Activated T-helper 1 cell treated with anti-CD3 and anti-CD28 coated beads, Interleukin-12 subunit alpha, Interleukin-12 subunit beta, Interleukin-2, Interleukin-4 antibody, amounts not matched to agents 30 ng/mL and 10 ng/mL and 1 ng/mL, durations not matched to agents 14 hours and 24 hours and 36 hours (primary cell): ENCODE measurements around the gene UCHL1. TPM values are rescaled to one million over a fixed set of nuclear protein-coding genes. Genes with fewer than 3 reads are reported as not detected.

Source experiments
- DNase-seq: peaks from one replicate; pipeline ENCODE4 v3.0.0; 2021; ENCODE audit warnings: low spot score
- H3K27ac Mint-ChIP-seq: one replicate; pipeline ENCODE4 v1.8.0; 2021; ENCODE audit warnings: mild to moderate bottlenecking, mixed read lengths
- H3K27me3 Mint-ChIP-seq: one replicate; pipeline ENCODE4 v1.8.0; 2022; ENCODE audit warnings: mild to moderate bottlenecking, moderate library complexity, mixed read lengths; ENCODE audit not compliant: insufficient read depth
- H3K36me3 Mint-ChIP-seq: one replicate; pipeline ENCODE4 v1.8.0; 2021; ENCODE audit warnings: low read depth, mixed read lengths
- H3K4me1 Mint-ChIP-seq: one replicate; pipeline ENCODE4 v1.8.0; 2021; ENCODE audit warnings: low read depth, mixed read lengths
- H3K4me3 Mint-ChIP-seq: one replicate; pipeline ENCODE4 v1.8.0; 2021; ENCODE audit warnings: mild to moderate bottlenecking, moderate library complexity, mixed read lengths
- H3K9me3 Mint-ChIP-seq: one replicate; pipeline ENCODE4 v1.8.0; 2021; ENCODE audit warnings: mixed read lengths
- intact Hi-C: fragments of 100-400 bp; cut with micrococcal nuclease; formaldehyde crosslinking; loops from one replicate; pipeline ENCODE4 v1.15.1; 2024
- total RNA-seq: library from RNA; stranded (reverse); gene quantifications from 2 replicates; pipeline ENCODE4 v1.2.3, GENCODE V29; 2022

The UCHL1 gene
- total RNA-seq, 1 donor from 2014 or later = 0.23 TPM

GRCh38 chr4:41285202-41285863 lies 28.6 kb downstream of the UCHL1 start:
- H3K36me3 Mint-ChIP-seq = no peaks in the 10 kb centered on the region
- no peaks in the 10 kb centered on the region for H3K4me1 Mint-ChIP-seq

GRCh38 chr4:41285864-41286235 lies 29.1 kb downstream of the UCHL1 start:
- no peaks in the 10 kb centered on the region for H3K4me1 Mint-ChIP-seq

More at GRCh38 chr4:41285202-41285863, 28.6 kb downstream of the UCHL1 start:
- intact Hi-C loops = no loop called here
- no peak overlapping the region for H3K4me3 Mint-ChIP-seq
- no peak for DNase-seq
- H3K9me3 Mint-ChIP-seq = no peaks in the 10 kb centered on the region
- peaks cover 2% of the 10 kb centered on the region for H3K27me3 Mint-ChIP-seq
- H3K27ac Mint-ChIP-seq = no peak overlapping the region

GRCh38 chr4:41287005-41287404 lies 30.3 kb downstream of the UCHL1 start:
- H3K27me3 Mint-ChIP-seq = peaks cover 2% of the 10 kb centered on the region

More at GRCh38 chr4:41285864-41286235, 29.1 kb downstream of the UCHL1 start:
- no peak for DNase-seq
- Mint-ChIP-seq H3K4me3 (no peak overlapping the region), H3K27me3 (peaks cover 2% of the 10 kb centered on the region), H3K27ac (no peak overlapping the region), H3K36me3 (no peaks in the 10 kb centered on the region), H3K9me3 (no peaks in the 10 kb centered on the region)
- intact Hi-C loops = no loop called here

GRCh38 chr4:41287852-41288251 lies 31.1 kb downstream of the UCHL1 start:
- Mint-ChIP-seq H3K9me3 (peaks cover 4% of the 10 kb centered on the region), H3K27me3 (peaks cover 2% of the 10 kb centered on the region), H3K4me1 (no peaks in the 10 kb centered on the region), H3K36me3 (no peaks in the 10 kb centered on the region), H3K4me3 (no peak overlapping the region), H3K27ac (no peak overlapping the region)
- no peak for DNase-seq
- intact Hi-C loops = no loop called here

More at GRCh38 chr4:41287005-41287404, 30.3 kb downstream of the UCHL1 start:
- no peak overlapping the region for H3K27ac Mint-ChIP-seq
- H3K36me3 Mint-ChIP-seq = no peaks in the 10 kb centered on the region
- no peaks in the 10 kb centered on the region for H3K9me3 Mint-ChIP-seq
- no peak overlapping the region for H3K4me3 Mint-ChIP-seq
- no peak for DNase-seq
- intact Hi-C loops = no loop called here
- H3K4me1 Mint-ChIP-seq = no peaks in the 10 kb centered on the region

GRCh38 chr4:41288254-41288653 lies 31.5 kb downstream of the UCHL1 start:
- H3K4me3 Mint-ChIP-seq = no peak overlapping the region
- intact Hi-C loops = no loop called here
- no peaks in the 10 kb centered on the region for H3K4me1 Mint-ChIP-seq
- no peak overlapping the region for H3K27ac Mint-ChIP-seq
- H3K27me3 Mint-ChIP-seq = peaks cover 2% of the 10 kb centered on the region
- DNase-seq = no peak
- H3K36me3 Mint-ChIP-seq = no peaks in the 10 kb centered on the region
- H3K9me3 Mint-ChIP-seq = peaks cover 5% of the 10 kb centered on the region

GRCh38 chr4:41290479-41290878 lies 33.8 kb downstream of the UCHL1 start:
- Mint-ChIP-seq H3K9me3 (peaks cover 11% of the 10 kb centered on the region), H3K4me1 (no peaks in the 10 kb centered on the region), H3K27ac (no peak overlapping the region), H3K36me3 (no peaks in the 10 kb centered on the region), H3K4me3 (no peak overlapping the region), H3K27me3 (peaks cover 2% of the 10 kb centered on the region)
- intact Hi-C loops = no loop called here
- DNase-seq = no peak

- Mint-ChIP-seq H3K4me1 (no peaks in the 10 kb centered on the region), H3K4me3 (no peak overlapping the region), H3K27ac (no peak overlapping the region), H3K9me3 (peaks cover 13% of the 10 kb centered on the region), H3K36me3 (no peaks in the 10 kb centered on the region), H3K27me3 (no peaks in the 10 kb centered on the region)
- no peak for DNase-seq
- intact Hi-C loops = no loop called here
These were observed 37.8 kb downstream of the UCHL1 start for GRCh38 chr4:41294445-41295062.

- Mint-ChIP-seq H3K36me3 (no peaks in the 10 kb centered on the region), H3K4me3 (no peak overlapping the region), H3K9me3 (peaks cover 13% of the 10 kb centered on the region), H3K27me3 (peaks cover 3% of the 10 kb centered on the region), H3K27ac (no peak overlapping the region), H3K4me1 (no peaks in the 10 kb centered on the region)
- intact Hi-C loops = no loop called here
- DNase-seq = no peak
These were observed 40.3 kb downstream of the UCHL1 start for GRCh38 chr4:41296995-41297394.

- no peaks in the 10 kb centered on the region for H3K4me1 Mint-ChIP-seq
- no peaks in the 10 kb centered on the region for H3K36me3 Mint-ChIP-seq
- no peak for DNase-seq
- H3K4me3 Mint-ChIP-seq = no peak overlapping the region
- H3K9me3 Mint-ChIP-seq = peaks cover 9% of the 10 kb centered on the region
- intact Hi-C loops = no loop called here
- H3K27me3 Mint-ChIP-seq = peaks cover 3% of the 10 kb centered on the region
- no peak overlapping the region for H3K27ac Mint-ChIP-seq
These were observed 41.1 kb downstream of the UCHL1 start for GRCh38 chr4:41297832-41298231.

GRCh38 chr4:41299486-41299885 lies 42.8 kb downstream of the UCHL1 start:
- Mint-ChIP-seq H3K36me3 (no peaks in the 10 kb centered on the region), H3K4me1 (no peaks in the 10 kb centered on the region), H3K9me3 (peaks cover 8% of the 10 kb centered on the region), H3K4me3 (no peak overlapping the region), H3K27me3 (peaks cover 3% of the 10 kb centered on the region), H3K27ac (no peak overlapping the region)
- DNase-seq = no peak
- intact Hi-C loops = no loop called here

- Mint-ChIP-seq H3K27me3 (peaks cover 3% of the 10 kb centered on the region), H3K27ac (no peak overlapping the region), H3K9me3 (no peaks in the 10 kb centered on the region), H3K4me3 (no peak overlapping the region), H3K36me3 (no peaks in the 10 kb centered on the region), H3K4me1 (no peaks in the 10 kb centered on the region)
- intact Hi-C loops = no loop called here
- DNase-seq = no peak
These were observed 44.4 kb downstream of the UCHL1 start for GRCh38 chr4:41301137-41301536.

GRCh38 chr4:41303372-41304118 lies 46.8 kb downstream of the UCHL1 start:
- Mint-ChIP-seq H3K36me3 (no peaks in the 10 kb centered on the region), H3K4me3 (no peak overlapping the region), H3K4me1 (no peaks in the 10 kb centered on the region), H3K27ac (no peak overlapping the region), H3K9me3 (no peaks in the 10 kb centered on the region), H3K27me3 (peaks cover 3% of the 10 kb centered on the region)
- no peak for DNase-seq
- intact Hi-C loops = no loop called here

GRCh38 chr4:41304221-41304620 lies 47.5 kb downstream of the UCHL1 start:
- H3K27ac Mint-ChIP-seq = no peak overlapping the region
- no peak for DNase-seq
- peaks cover 3% of the 10 kb centered on the region for H3K27me3 Mint-ChIP-seq
- H3K9me3 Mint-ChIP-seq = no peaks in the 10 kb centered on the region
- H3K4me3 Mint-ChIP-seq = no peak overlapping the region
- no peaks in the 10 kb centered on the region for H3K4me1 Mint-ChIP-seq
- intact Hi-C loops = no loop called here
- H3K36me3 Mint-ChIP-seq = no peaks in the 10 kb centered on the region
